ENCODE measurements around the gene NLRP6.
"Not testable (repeated sequence)": the region's sequence is repeated elsewhere in the genome, so short reads cannot be mapped to it uniquely, and the experiment has no call there.

Gene NLRP6

DNA sequence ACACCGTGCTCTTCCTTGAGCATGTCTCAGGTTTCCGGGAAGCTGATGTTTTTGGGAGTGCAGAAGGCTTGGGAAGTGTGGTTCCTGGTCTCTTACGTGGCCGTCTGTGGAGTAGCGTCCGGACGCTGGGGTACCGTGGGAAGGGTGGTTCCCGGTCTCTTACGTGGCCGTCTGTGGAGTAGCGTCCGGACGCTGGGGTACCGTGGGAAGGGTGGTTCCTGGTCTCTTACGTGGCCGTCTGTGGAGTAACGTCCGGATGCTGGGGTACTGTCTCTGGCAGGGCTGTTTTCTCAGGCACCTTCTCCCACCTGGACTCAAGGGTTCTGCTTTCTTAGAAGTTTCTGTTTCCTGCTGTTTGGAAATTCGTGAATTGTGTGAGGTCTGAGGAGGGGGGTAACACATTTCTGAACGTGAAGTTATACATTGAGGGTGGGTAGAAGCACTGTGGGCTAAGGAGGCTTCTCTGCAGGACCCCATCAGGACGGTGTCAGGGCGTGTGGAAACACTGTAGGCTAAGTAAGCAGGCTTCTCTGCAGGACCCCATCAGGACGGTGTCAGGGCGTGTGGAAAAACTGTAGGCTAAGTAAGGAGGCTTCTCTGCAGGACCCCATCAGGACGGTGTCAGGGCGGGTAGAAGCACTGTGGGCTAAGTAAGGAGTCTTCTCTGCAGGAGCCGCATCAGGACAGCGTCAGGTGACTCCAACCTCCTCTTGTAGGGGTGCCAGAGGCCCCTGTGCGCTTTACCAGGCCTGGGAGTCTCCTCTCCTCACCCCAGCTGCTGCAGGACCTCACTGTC, 47.8 kb downstream of the NLRP6 start:
- DNase-seq (ENCODE audit: low read depth): no peak

DNA sequence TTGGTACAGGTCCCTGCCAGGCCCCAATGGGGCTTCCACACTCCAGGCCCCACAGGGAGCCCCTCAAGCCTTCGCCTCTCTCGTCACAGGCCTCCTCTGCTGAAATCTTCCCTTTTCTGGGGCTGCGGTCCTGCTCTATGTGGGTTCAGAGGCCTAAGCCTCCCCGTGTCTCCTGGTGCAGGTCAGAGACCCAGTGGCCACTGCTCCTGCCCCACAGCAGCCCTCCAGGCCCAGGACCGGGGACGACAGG, 48.3 kb downstream of the NLRP6 start:
- DNase-seq (ENCODE audit: low read depth): no peak

DNA sequence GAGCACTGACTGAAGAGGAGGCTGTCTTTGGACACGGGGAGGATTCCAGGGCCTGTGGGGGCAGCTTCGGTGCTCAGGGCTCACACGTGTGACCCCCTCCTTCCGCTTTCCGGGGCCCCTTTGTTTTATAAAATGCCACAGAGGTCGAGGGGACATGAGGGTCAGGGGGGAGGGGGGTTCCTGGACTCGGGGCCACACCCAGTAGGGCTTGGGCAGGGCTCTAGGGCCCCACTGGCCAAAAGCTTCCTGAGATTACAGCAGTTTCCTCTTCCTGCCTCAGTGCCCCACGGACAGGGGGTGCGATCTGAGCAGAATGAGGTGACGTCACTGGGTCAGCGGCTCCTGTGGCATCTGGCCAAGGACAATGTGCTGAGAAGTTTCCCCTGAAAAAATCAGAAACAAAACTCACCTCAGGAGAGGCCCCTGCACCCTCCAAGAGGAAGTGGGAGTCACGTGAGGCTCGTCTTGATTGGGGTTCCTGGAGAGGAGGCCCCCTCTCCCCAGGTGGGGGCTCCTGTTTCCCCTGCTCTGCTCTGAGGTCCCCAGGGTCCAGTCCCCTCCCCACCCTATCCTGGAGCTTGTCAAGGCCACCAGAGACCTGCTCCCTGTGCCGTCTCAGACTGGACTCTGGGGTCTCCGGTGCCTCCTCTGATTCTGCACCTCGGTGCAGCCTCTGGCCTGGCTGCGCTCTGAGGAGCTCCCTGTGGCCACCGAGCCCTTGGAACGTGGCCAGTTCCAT, 48.8 kb downstream of the NLRP6 start:
- no peak for DNase-seq (ENCODE audit: low read depth)

DNA sequence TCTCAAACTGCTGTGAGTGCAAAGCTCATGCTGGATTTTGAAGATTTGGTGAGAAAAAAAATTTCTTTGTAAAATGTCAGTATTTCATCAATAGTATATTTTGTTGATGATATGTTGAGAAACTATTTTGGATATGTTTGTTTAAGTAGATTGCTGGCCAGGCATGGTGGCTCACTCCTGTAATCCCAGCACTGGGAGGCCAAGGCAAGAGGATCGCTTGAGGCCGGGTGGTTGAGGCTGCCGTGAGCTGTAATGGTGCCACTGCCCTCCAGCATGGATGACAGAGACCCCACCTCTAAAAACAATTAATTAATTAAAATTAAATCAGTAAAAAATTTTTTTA, 49.3 kb downstream of the NLRP6 start:
- DNase-seq (ENCODE audit: low read depth): no peak

DNA sequence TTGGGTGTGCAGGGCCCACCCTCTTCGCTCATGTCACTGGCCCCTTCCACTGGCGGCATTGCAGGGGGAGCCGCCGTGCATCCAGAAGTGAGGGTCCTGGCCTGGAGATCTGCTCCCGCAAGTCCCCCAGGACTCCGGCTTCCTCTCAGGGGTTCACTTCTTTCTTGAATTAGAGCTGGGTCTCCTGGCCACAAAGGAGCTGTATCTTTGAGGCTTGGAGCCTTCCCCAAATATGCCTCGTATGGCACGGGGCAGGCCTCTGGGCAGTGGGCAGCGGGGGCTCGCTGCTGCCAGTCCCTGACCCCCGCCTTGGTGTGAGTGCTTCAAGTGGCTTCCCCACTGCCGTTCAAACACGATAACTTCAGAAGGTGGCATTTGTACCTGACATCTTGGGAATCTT, 49.8 kb downstream of the NLRP6 start:
- DNase-seq (ENCODE audit: low read depth): no peak

DNA sequence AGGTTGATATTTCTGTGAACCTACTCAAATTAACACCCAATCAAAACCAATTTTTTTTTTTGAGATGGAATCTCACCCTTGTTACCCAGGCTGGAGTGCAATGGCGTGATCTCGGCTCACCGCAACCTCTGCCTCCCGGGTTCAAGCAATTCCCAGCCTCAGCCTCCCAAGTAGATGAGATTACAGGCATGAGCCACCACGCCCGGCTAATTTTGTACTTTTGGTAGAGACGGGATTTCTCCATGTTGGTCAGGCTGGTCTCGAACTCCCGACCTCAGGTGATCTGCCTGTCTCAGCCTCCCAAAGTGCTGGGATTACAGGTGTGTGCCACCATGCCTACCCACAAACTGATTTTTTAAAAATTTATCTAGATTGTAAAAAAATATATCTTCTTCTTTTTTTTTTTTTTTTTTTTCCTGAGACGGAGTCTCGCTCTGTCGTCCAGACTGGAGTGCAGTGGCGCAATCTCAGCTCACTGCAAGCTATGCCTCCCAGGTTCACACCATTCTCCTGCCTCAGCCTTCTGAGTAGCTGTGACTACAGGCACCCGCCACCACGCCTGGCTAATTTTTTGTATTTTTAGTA, 50.4 kb downstream of the NLRP6 start:
- DNase-seq (ENCODE audit: low read depth): not testable (repeated sequence)

DNA sequence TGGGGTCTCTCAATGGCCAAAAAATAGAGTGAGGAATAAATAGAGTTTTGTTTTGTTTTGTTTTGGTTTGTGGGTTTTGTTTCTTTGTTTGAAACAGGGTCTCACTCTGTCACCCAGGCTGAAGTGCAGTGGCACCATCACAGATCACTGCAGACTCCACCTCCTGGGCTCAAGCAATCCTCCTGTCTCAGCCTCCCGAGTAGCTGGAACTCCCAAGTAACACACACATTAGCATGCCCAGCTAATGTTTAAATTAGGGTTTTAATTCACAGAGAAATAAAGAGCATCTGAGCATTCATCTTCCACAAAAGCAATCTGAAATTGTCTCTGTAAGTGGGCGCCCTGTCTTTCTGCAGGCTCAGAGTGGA, 51.7 kb downstream of the NLRP6 start:
- DNase-seq (ENCODE audit: low read depth): no peak

DNA sequence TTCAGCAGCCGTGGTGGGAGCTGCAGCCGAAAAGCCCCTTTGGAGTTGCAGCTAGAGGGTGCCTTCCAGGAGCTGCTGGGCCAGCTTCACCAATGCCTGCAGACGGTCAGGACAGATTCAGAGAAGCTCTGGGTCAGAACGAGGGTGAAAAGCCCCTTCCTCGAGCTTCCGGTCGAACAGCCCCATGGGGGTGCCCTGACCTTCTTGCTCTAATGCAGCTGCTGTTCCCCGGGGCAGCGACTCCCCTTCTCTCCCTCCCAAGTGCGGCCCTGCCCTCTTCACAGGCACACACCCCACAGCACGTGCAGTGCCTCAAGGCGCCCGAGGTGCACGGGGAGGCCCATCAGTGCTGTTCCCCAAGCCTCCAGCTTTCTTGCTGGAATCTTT, 52.1 kb downstream of the NLRP6 start:
- DNase-seq (ENCODE audit: low read depth): no peak

DNA sequence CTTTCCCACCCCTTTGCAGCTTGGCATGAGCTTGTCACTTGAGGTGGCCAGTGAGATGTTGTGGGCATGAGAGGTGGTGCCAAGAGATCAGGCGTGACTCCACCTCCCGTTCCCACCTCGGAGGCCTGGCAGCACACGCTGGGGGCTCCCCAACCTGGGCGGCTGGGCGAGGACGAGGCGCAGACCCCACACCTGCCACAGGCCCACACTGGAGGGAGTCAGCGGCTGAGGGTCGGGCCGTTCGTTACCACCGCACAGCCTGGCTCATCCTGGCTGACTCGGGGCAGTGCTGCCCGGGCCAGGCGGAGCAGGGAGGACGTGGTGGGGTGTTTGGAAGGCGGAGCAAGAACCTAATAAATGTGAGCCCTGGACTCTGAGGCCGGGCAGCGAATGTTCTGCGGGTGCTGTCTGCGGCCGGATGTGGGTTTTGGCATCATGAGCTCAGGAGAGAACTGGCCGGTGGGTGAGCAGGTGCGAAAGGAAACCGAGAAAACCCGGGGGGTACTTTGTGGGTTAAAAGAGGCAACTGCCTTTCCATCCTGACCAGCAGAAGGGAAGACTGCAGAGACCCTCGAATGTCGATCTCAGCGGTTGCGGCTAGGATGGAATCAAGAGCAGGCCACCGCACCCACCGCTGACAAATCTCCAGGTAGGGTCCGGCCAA, 52.6 kb downstream of the NLRP6 start:
- DNase-seq (ENCODE audit: low read depth): no peak

DNA sequence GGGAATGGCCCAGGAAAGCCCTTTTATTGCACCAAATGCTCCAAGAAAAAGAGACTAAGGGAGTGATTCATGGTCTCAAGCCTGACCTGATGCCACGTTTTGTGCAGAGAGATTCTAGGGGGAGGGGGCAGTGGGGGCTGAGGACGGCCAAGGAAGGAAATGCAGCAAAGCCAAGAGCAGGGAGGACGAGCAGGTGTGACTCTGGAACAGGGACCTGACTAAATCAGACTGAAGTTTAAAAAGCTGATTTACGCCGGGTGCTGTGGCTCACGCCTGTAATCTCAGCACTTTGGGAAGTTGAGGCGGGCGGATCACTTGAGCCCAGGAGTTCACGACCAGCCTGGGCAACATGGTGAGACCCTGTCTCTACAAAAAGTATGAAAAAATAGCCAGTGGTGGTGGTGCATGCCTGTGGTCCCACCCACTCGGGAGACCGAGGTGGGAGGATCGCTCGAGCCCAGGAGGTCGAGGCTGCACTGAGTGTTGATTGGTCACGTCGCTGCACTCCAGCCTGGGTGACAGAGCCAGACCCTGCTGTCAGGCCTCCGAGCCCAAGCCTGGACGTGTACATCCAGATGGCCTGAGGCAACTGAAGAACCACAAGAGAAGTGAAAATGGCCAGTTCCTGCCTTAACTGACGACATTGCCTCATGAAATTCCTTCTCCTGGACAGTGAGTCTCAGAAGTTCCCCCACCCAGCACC, 53.3 kb downstream of the NLRP6 start:
- no peak for DNase-seq (ENCODE audit: low read depth)

DNA sequence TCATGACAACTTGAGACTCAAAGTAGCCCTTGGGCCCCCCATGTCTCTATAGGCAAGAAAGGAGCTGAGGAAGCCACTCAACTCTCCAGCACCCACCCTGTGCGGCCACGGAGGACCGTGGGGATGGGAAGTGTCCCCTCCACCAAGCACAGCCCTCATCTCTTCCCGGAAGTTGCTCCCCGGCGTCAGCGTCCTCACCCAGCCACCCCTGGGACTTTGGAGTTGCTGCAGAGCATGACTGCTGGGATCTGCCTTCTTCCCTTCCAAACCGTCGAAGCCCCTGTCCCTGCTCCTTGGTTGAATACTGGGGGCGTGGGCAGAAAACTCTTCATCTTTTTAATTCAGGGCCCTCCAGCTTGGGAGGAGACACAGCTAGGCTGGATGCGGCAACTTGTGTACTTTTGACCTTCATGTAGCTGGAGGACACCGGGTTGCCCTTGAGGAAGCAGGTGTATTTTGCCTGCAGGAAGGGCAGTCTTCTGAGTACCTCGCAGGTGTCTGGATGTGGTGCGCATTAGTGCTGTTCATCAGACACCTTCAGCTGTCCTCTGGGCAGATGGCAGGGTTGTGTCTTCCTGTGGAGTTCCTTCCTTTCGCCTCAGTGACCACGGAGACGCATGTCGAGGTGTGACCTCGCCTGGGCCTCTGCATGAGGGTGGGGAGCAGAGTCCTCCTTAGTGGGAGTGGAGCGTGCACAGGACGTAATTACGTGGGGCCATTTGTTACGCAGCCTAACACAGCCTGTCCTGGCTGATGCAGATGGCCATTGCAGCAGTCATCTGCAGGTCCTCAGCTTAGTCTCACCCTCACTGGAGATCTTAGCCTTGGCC, 54.7 kb downstream of the NLRP6 start:
- DNase-seq (ENCODE audit: low read depth): no peak

DNA sequence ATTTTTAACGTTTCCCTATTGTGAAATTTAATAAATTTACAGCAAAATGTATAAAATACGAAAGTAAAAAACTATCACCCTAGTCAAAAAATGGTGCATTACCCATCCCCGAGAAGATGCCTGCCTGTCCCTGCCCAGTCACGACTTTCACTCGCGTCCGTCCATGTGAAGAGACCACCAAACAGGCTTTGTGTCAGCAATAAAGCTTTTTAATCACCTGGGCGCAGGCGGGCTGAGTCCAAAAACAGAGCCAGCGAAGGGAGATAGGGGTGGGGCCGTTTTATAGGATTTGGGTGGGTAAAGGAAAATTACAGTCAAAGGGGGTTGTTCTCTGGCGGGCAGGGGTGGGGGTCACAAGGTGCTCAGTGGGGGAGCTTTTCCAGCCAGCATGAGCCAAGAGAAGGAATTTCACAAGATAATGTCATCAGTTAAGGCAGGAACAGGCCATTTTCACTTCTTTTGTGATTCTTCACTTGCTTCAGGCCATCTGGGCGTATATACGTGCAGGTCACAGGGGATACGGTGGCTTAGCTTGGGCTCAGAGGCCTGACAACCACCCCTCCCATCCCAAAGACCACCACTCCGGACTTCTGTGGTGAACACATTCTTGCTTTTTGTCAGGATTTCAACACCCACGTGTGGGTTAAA, 55.5 kb downstream of the NLRP6 start:
- DNase-seq (ENCODE audit: low read depth): not testable (repeated sequence)

DNA sequence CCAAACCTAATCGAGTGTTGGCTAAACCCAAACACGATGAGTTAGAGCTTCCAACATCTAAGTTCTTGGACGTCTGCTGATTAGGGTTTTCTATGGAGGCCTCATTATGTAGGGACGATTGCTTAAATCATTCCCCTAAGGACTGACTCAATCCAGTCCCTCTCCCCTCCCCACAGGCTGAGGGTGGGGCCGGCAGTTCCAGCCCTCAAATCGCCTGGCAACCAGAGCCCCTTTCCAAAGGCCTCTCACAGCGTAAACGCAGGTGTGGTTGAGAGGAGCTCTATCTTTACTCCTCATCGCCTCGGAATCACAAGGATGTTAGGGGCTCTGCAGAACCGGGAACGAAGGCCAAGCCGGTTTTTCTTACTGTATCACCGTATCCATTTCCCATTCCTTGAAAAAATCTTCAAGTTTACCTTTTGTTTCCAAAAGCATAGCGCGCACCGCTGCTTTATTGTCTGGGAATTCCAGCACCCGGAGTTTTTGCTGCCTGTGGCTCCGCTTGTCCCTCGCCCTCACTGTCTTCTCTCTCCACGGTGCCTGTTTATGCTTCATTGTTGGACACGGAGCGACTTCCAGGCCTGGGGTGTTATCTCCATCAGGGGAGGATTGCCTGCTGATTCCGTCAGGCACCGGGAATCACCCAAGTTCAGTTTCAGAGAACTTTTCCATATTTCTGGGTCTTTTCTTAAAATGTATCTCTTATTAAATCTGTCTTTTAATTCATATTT, 56.2 kb downstream of the NLRP6 start:
- no peak for DNase-seq (ENCODE audit: low read depth)
